KMS-11 (cell line): ENCODE measurements around the gene EXOC1.
"Not testable (repeated sequence)": the region's sequence is repeated elsewhere in the genome, so short reads cannot be mapped to it uniquely, and the experiment has no call there.

Source experiments
- H2AFZ ChIP-seq: fragments of 200-600 bp; sonication (generic); 2 replicates; pipeline ENCODE4 v1.6.1; 2016; ENCODE audit warnings: antibody characterized with exemption, mixed run types, low read depth
- H3K27ac ChIP-seq: fragments of 200-600 bp; sonication (generic); 2 replicates; pipeline ENCODE4 v1.6.1; 2016; ENCODE audit warnings: mild to moderate bottlenecking, mixed run types
- H3K27me3 ChIP-seq: fragments of 200-600 bp; sonication (generic); 2 replicates; pipeline ENCODE4 v1.6.1; 2017; ENCODE audit warnings: mild to moderate bottlenecking, low read depth, mixed run types, moderate library complexity; ENCODE audit not compliant: insufficient read depth
- H3K36me3 ChIP-seq: fragments of 200-600 bp; sonication (generic); 2 replicates; pipeline ENCODE4 v1.6.1; 2017; ENCODE audit warnings: mild to moderate bottlenecking, mixed run types; ENCODE audit not compliant: insufficient read depth
- H3K4me1 ChIP-seq: fragments of 200-600 bp; sonication (generic); 2 replicates; pipeline ENCODE4 v1.6.1; 2016; ENCODE audit warnings: mild to moderate bottlenecking, low read depth, mixed run types; ENCODE audit not compliant: poor library complexity, severe bottlenecking
- H3K4me2 ChIP-seq: fragments of 200-600 bp; sonication (generic); 2 replicates; pipeline ENCODE4 v1.7.0; 2016; ENCODE audit warnings: mild to moderate bottlenecking, mixed run types
- H3K4me3 ChIP-seq: fragments of 200-600 bp; sonication (generic); IDR thresholded peaks from 2 replicates; pipeline ENCODE4 v1.6.1; 2017; ENCODE audit warnings: low read depth, low read length, mixed read lengths; ENCODE audit not compliant: insufficient read depth
- H3K79me2 ChIP-seq: fragments of 200-600 bp; sonication (generic); 2 replicates; pipeline ENCODE4 v1.6.1; 2016; ENCODE audit warnings: low read depth, mixed run types; ENCODE audit not compliant: insufficient read depth
- H3K9ac ChIP-seq: fragments of 200-600 bp; sonication (generic); 2 replicates; pipeline ENCODE4 v1.6.1; 2016; ENCODE audit warnings: mild to moderate bottlenecking, mixed run types
- H4K20me1 ChIP-seq: fragments of 200-600 bp; sonication (generic); 2 replicates; pipeline ENCODE4 v1.6.1; 2016; ENCODE audit warnings: mild to moderate bottlenecking, mixed run types; ENCODE audit not compliant: insufficient read depth
- TF ChIP-seq, protein P1 (sequence below): fragments of 200-600 bp; sonication (generic); conservative IDR thresholded peaks from 2 replicates; pipeline ENCODE4 v1.6.1; 2017; ENCODE audit warnings: low read depth, mild to moderate bottlenecking, antibody characterized with exemption, low read length, moderate library complexity, mixed read lengths

The EXOC1 gene

DNA sequence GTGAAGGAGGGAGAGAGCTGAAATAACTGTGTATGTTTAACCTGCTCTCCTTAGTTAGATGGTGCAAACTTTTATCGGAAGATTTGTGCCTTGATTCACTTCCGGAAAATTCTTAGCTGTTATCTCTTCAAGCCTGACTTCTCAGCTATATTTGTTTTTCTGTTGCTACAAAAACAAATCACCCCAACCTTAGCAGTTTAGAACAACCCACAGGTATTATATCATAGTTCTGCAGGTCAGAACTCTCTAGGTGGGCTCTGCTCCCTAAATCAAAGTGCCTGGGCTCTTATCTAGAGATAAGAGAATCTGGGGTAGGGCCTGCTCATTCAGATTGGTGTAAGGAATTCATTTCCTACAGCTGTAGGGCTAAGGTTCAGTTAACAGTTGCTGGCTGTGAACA is 80.2 kb downstream of the EXOC1 start:
- Histone ChIP-seq H2AFZ (no peak overlapping the region), H4K20me1 (no peaks in the 10 kb centered on the region)
- TF ChIP-seq, protein P1, sequence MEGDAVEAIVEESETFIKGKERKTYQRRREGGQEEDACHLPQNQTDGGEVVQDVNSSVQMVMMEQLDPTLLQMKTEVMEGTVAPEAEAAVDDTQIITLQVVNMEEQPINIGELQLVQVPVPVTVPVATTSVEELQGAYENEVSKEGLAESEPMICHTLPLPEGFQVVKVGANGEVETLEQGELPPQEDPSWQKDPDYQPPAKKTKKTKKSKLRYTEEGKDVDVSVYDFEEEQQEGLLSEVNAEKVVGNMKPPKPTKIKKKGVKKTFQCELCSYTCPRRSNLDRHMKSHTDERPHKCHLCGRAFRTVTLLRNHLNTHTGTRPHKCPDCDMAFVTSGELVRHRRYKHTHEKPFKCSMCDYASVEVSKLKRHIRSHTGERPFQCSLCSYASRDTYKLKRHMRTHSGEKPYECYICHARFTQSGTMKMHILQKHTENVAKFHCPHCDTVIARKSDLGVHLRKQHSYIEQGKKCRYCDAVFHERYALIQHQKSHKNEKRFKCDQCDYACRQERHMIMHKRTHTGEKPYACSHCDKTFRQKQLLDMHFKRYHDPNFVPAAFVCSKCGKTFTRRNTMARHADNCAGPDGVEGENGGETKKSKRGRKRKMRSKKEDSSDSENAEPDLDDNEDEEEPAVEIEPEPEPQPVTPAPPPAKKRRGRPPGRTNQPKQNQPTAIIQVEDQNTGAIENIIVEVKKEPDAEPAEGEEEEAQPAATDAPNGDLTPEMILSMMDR = no peak

DNA sequence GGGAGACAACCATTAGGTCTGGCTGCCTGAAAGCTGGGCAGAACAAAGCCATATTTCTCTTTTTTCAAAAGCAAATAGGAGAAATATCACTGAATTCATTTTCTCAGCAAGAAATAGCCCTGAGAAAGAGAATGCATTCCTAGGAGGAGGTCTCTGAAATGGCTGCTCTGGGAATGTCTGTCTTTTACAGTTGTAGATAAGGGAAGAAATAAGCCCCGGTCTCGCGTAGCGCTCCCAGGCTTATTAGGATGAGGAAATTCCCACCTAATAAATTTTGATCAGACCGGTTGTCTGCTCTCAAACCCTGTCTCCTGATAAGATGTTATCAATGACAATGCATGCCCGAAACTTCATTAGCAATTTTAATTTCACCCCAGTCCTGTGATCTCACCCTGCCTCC is 82.5 kb downstream of the EXOC1 start:
- not testable (repeated sequence) for H3K4me1 ChIP-seq, H3K9ac ChIP-seq, H3K36me3 ChIP-seq, H2AFZ ChIP-seq, H3K27ac ChIP-seq, H3K4me2 ChIP-seq, H4K20me1 ChIP-seq, H3K4me3 ChIP-seq, H3K27me3 ChIP-seq, H3K79me2 ChIP-seq

More for the DNA sequence above, 80.2 kb downstream of the EXOC1 start:
- H3K79me2 ChIP-seq = no peaks in the 10 kb centered on the region
- H3K4me3 ChIP-seq = no peak overlapping the region
- H3K9ac ChIP-seq = no peak overlapping the region
- no peaks in the 10 kb centered on the region for H3K27me3 ChIP-seq
- H3K36me3 ChIP-seq = no peaks in the 10 kb centered on the region
- no peak overlapping the region for H3K27ac ChIP-seq
- no peaks in the 10 kb centered on the region for H3K4me1 ChIP-seq
- H3K4me2 ChIP-seq = no peak overlapping the region

DNA sequence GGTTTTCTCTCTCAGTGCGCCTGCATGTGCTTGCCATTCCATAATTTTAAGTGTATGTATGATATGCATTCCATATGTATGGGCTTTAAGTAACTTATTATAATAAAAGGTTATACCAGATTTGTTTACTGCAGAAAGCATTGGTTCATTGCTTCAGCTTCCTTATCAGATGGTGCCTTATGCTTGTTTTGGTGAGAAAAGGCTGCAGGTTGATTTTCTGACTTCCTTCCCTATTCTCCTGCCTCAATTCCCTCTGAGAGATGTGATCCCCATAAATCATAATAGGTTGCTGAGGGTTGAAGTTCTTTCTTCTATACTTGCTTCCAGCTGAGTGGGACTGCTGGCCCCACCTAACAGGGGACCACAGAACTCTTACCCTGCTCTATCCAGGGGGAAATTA is 85.0 kb downstream of the EXOC1 start:
- H4K20me1 ChIP-seq = no peaks in the 10 kb centered on the region
- no peaks in the 10 kb centered on the region for H3K27me3 ChIP-seq

GRCh38 chr4:55939421-55939820 is 86.0 kb downstream of the EXOC1 start:
- H4K20me1 ChIP-seq = no peaks in the 10 kb centered on the region
- TF ChIP-seq, protein P1 = no peak
- no peak overlapping the region for H3K4me2 ChIP-seq
- H3K4me3 ChIP-seq = no peak overlapping the region
- H3K9ac ChIP-seq = no peak overlapping the region
- H2AFZ ChIP-seq = no peak overlapping the region
- H3K27ac ChIP-seq = no peak overlapping the region
- H3K4me1 ChIP-seq = no peaks in the 10 kb centered on the region
- H3K36me3 ChIP-seq = no peaks in the 10 kb centered on the region
- no peaks in the 10 kb centered on the region for H3K27me3 ChIP-seq
- H3K79me2 ChIP-seq = no peaks in the 10 kb centered on the region

More for the DNA sequence above, 85.0 kb downstream of the EXOC1 start:
- H3K4me2 ChIP-seq = no peak overlapping the region
- no peak overlapping the region for H2AFZ ChIP-seq
- H3K27ac ChIP-seq = no peak overlapping the region
- no peak overlapping the region for H3K4me3 ChIP-seq
- TF ChIP-seq, protein P1 = no peak
- no peaks in the 10 kb centered on the region for H3K79me2 ChIP-seq
- H3K4me1 ChIP-seq = no peaks in the 10 kb centered on the region
- H3K36me3 ChIP-seq = no peaks in the 10 kb centered on the region
- no peak overlapping the region for H3K9ac ChIP-seq

GRCh38 chr4:55941881-55942396 is 88.5 kb downstream of the EXOC1 start:
- H3K27me3 ChIP-seq = no peaks in the 10 kb centered on the region
- H3K4me3 ChIP-seq = no peak overlapping the region
- H2AFZ ChIP-seq = no peak overlapping the region
- peaks cover 13% of the 10 kb centered on the region for H3K4me1 ChIP-seq
- H3K36me3 ChIP-seq = no peaks in the 10 kb centered on the region
- no peaks in the 10 kb centered on the region for H4K20me1 ChIP-seq
- no peak overlapping the region for H3K27ac ChIP-seq
- no peak overlapping the region for H3K4me2 ChIP-seq
- 0 out of 2 replicates have a peak, but pooled peaks cover 6% of the 10 kb centered on the region for H3K79me2 ChIP-seq
- no peak overlapping the region for H3K9ac ChIP-seq
- TF ChIP-seq, protein P1 = no peak
